Measurements from ENCODE around the gene CAMSAP1.
"Not testable (repeated sequence)": the region's sequence is repeated elsewhere in the genome, so short reads cannot be mapped to it uniquely, and the experiment has no call there.

CAMSAP1 gene

GRCh38 chr9:135901031-135901758 is 6.2 kb downstream of the CAMSAP1 start:
- DNase-seq (ENCODE audit: low read depth), result no peak

- no peak for DNase-seq (ENCODE audit: low read depth)
These were observed 8.5 kb downstream of the CAMSAP1 start for GRCh38 chr9:135898634-135899407.

- no peak for DNase-seq (ENCODE audit: low read depth)
These were observed 10.7 kb downstream of the CAMSAP1 start for GRCh38 chr9:135896626-135897025.

GRCh38 chr9:135896205-135896604 is 11.1 kb downstream of the CAMSAP1 start:
- DNase-seq (ENCODE audit: low read depth), result no peak

GRCh38 chr9:135895202-135895848 is 12.0 kb downstream of the CAMSAP1 start:
- no peak for DNase-seq (ENCODE audit: low read depth)

GRCh38 chr9:135893104-135893503 is 14.2 kb downstream of the CAMSAP1 start:
- no peak for DNase-seq (ENCODE audit: low read depth)

- DNase-seq (ENCODE audit: low read depth), result not testable (repeated sequence)
These were observed 15.0 kb downstream of the CAMSAP1 start for GRCh38 chr9:135892327-135892726.

- no peak for DNase-seq (ENCODE audit: low read depth)
These were observed 16.2 kb downstream of the CAMSAP1 start for GRCh38 chr9:135891027-135891631.

- no peak for DNase-seq (ENCODE audit: low read depth)
These were observed 16.9 kb downstream of the CAMSAP1 start for GRCh38 chr9:135890190-135891026.

- no peak for DNase-seq (ENCODE audit: low read depth)
These were observed 17.7 kb downstream of the CAMSAP1 start for GRCh38 chr9:135889564-135890189.

- DNase-seq (ENCODE audit: low read depth), result no peak
These were observed 18.5 kb downstream of the CAMSAP1 start for GRCh38 chr9:135888766-135889394.

GRCh38 chr9:135888126-135888765 is 19.1 kb downstream of the CAMSAP1 start:
- no peak for DNase-seq (ENCODE audit: low read depth)

GRCh38 chr9:135887585-135888050 is 19.7 kb downstream of the CAMSAP1 start:
- peak; percentile 8 for DNase-seq (ENCODE audit: low read depth)

GRCh38 chr9:135887021-135887507 is 20.3 kb downstream of the CAMSAP1 start:
- DNase-seq (ENCODE audit: low read depth), result no peak

GRCh38 chr9:135886147-135886981 is 21.0 kb downstream of the CAMSAP1 start:
- DNase-seq (ENCODE audit: low read depth), result no peak

- no peak for DNase-seq (ENCODE audit: low read depth)
These were observed 22.1 kb downstream of the CAMSAP1 start for GRCh38 chr9:135885100-135885853.

- DNase-seq (ENCODE audit: low read depth), result no peak
These were observed 22.9 kb downstream of the CAMSAP1 start for GRCh38 chr9:135884328-135885035.
